SHP77 treated with DMSO at 0.1 percent for 48 hours (cell line): Measurements from ENCODE around the gene DPH2.

ENCODE experiments used
- DNase-seq: peaks from one replicate; lab custom pipeline; 2025; lab: John Stamatoyannopoulos, UW

Gene DPH2, protein sequence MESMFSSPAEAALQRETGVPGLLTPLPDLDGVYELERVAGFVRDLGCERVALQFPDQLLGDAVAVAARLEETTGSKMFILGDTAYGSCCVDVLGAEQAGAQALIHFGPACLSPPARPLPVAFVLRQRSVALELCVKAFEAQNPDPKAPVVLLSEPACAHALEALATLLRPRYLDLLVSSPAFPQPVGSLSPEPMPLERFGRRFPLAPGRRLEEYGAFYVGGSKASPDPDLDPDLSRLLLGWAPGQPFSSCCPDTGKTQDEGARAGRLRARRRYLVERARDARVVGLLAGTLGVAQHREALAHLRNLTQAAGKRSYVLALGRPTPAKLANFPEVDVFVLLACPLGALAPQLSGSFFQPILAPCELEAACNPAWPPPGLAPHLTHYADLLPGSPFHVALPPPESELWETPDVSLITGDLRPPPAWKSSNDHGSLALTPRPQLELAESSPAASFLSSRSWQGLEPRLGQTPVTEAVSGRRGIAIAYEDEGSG

DNA sequence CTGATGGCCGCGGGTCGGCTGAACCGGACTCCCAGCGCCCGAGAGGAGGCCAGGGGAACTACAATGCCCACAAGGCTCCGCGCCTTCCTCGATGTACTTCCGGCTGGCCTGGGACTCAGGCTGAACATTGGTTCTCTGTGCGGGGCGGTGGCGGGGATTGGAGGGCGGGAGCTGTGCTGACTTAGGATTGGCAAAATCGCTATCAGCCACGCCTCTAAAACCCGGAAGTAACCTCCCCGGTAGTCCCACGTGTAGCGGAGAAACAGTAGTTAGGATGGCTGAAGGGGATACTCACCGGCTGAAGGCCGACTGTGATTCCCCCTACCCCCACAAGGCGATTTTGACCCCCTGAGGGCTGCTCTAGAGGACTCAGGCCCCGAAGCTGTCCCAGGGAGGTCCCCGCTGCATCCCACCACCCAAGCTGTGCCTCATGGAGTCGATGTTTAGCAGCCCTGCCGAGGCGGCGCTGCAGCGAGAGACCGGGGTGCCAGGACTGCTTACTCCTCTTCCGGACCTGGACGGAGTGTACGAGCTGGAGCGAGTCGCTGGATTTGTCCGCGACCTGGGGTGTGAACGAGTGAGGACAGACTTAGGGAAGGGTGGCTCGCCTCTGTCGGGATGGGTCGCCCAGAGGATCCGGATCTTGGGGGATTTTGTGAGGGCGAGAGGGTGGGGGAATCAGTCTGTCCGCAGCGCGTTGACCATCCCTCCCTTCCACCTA, at the start of gene DPH2:
Gene DPH2, plus strand, starts transcription at position 265 of the 721 bp plus-strand sequence. Its CDS starts 166 bp downstream, at position 431.
- DNase-seq = peak; percentile 89

GRCh38 chr1:43921022-43921421, 48.8 kb upstream of the DPH2 start:
- DNase-seq = no peak

GRCh38 chr1:43924516-43924915, 45.3 kb upstream of the DPH2 start:
- no peak for DNase-seq

DNA sequence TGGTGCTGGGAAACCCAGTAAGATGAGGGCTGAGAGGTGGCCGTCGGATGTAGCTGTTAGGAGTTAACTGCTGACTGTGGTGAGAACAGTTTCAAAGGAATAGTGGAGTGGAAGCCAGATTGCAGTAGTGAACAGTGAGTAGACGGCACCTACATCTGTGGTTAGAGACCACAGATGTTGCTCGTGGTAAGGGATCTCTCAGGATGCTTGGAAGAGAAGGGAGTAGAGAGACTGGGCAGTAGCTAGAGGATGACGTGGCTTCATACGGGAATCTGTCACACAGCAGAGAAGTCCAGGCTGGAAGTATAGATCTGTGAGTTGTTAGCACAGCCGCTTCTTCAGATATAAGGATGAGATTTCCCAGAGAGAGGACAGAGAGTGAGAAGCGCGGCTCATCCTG, 44.0 kb upstream of the DPH2 start:
- DNase-seq = no peak

- DNase-seq = no peak
Measured at GRCh38 chr1:43930168-43930948, 39.5 kb upstream of the DPH2 start.

GRCh38 chr1:43930949-43931275, 38.9 kb upstream of the DPH2 start:
- DNase-seq = no peak

- DNase-seq = no peak
Measured at GRCh38 chr1:43931711-43932660, 37.8 kb upstream of the DPH2 start.

DNA sequence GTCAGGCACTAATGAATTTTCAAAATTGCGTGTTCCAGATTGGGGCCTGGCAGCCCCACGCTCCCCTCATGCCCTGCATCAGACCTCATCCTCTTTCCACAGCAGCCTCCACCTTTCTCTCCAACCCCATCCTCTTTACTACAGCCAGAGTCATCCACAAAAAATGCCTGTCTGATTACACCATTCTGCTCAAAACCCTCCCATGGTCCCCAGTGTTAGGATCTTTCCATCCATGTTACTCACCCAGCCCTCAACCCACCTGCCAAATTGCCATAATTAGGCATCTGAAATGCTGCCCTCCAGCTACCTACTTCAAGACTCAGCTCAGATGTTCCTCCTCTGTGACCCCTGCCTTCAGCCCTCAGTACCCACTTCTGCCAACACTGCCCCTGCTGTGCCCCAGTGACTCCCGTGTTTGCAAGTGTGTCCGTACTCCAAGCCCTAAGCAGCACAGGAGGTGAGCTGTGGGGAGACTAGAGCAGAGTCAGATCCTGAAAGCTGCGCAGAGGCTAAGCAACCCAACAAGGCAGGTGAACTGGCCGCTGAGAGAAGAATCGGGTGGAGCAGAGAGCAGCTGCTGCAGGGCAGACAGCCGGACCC, 36.9 kb upstream of the DPH2 start:
- DNase-seq = no peak

GRCh38 chr1:43933386-43934100, 36.3 kb upstream of the DPH2 start, which contains the start of gene ARTN:
Gene ARTN (plus strand): TSS chr1:43933801. CDS start chr1:43935657, 1,856 bp downstream.
- DNase-seq = no peak

DNA sequence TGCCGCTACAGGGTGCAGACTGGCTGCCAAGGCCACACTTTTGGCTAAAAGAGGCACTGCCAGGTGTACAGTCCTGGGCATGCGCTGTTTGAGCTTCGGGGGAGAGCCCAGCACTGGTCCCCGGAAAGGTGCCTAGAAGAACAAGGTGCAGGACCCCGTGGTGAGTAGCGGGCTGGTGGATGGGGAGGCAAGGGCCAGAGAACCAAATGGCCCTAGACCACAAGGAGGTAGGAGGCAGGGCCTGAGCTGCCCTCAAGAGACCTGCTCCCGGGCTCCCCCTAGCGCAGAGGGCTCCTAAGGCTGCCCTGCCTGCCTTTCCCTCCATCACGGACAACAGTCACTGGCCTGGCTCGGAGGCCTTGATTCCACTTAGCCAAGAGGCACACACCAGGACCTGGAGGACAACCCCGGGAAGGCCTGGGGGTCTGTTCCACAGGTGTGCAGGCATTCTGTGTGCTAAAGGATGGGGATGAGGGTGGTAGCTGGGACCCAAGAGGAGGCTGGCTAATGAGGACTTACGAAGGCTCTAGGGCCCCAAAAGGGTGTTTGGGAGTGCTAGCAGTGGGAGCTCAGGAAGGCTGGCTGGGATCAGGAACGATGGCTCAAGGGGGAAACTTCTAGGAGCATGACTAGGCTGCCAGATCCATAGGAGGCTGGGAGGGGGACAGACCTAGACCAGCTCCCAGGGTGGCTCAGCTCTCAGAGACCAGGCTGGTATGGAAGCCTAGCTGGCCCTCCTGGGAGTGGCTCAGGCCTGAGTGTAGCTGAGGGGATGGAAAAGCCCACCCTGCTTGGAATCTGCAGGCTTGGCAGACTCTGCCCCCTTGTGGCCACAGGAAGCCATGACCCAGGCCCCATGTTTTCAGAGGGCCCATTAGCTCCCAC, 35.5 kb upstream of the DPH2 start:
- peak; percentile 24 for DNase-seq

DNA sequence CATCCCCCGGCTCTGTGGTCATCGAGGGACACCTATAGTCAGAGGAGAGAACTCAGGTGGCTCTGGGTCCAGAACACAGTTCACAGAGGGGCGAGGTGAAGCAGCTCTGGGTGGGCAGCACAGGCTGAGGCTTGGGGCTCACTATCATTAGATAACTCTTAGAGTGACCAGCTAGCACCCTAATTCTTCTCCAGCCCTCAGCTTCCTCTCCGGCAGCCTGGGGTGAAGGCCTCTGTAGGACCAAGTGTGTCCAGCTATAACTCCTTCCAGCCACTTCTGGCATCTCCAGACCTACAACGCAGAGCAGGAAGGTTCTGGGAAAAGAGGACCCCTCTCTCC, 34.9 kb upstream of the DPH2 start:
- no peak for DNase-seq

GRCh38 chr1:43935711-43936427, 33.9 kb upstream of the DPH2 start:
- DNase-seq = no peak

GRCh38 chr1:43936431-43937151, 33.2 kb upstream of the DPH2 start:
- DNase-seq = no peak

- DNase-seq = no peak
Measured at GRCh38 chr1:43937179-43937865, 32.5 kb upstream of the DPH2 start.

DNA sequence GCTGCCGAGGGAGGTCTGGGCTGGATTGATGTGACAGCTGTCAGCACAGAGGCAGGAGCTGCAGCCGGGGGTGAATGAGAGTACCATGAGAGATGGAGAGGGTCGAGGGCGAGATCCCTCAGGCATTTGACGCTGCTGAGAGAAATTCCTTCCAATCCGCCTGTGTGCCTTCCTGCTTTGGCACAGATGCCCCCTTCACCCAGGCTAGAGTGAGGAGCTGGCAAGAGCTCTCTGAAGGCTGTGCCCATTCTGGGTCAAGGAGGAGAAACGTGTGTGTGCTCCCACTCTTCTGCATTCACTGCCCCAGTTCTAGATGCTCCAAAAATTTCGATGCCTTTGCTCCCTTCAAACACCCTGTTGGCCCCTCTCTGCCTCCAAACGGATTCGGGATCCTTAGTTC, 31.4 kb upstream of the DPH2 start:
- DNase-seq = no peak

DNA sequence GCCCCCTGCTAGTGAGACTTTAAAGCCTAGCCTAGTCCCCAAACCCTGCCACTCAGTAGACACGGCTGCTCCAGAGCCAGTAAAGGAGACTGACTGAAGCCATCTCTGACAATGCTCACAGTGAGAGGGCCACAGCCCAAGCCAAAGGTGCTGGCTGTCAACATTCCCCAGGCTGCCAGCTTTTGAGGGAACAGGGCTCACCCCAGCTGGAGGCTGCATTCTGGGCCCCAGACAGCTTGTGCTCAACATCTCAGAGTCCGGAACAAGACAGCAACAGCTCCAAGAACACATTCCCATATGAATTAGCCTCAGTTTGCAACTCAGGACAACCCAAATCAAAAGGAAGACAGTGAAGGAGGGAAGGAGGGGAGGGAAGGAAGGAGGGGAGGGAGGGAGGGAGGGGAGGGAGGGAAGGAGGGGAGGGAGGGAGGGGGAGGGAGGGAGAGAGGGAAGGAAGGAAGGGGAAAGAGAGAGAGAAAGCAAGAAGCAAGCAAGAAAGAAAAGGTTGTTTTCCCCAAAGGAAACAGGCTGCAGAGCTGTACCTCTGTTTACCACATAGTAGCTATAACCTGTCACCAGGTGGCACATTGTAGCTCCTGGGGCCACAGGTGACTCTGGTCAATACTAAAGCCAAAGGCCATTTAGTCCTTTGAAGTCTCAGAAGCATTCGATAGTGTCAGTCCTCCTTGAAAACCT, 30.8 kb upstream of the DPH2 start:
- no peak for DNase-seq

DNA sequence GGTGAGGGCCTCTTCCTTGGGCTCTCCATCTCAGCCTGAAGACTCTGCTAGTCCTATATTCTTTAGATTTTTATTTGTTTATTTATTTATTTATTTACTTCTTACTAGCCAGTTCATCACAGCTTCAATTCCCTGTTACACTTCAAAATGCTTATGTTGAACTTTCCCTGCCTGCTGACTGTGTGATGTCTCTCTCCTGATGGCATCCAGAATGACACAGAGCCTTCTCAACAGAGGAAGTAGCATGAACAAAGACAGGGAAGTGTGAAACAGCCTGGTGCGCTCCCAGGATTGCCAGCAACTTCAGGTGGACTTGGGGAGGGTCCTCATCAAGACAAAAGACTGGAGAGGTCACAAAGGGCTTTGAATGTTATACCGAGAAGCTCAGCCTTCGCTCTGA, 27.4 kb upstream of the DPH2 start:
- no peak for DNase-seq
